Endothelial cell of umbilical vein (primary cell): ENCODE results near the gene RAB3D. TPM values are rescaled to one million over a fixed set of nuclear protein-coding genes. Genes with fewer than 3 reads are reported as not detected.
A peak's percentile ranks its signal among the peaks of the same experiment; 100 is the strongest.

Experiments
- BruUV-seq: library from RNA; stranded (reverse); fragments of 400-500 nt; replicated peaks from 2 replicates; lab custom pipeline; 2021; lab: Mats Ljungman, UMichigan
- CTCF ChIA-PET: fragments of 300-600, 350-600 bp; sonication (Branson Sonifier 250); formaldehyde crosslinking; loops from one replicate; lab custom pipeline; 2021; ENCODE audit warnings: antibody characterized with exemption, inconsistent platforms; lab: Charles Lee
- POLR2A ChIA-PET: fragments of 300-600, 350-600 bp; sonication (Branson Sonifier 250); formaldehyde crosslinking; loops from one replicate; lab custom pipeline; 2021; ENCODE audit warnings: antibody characterized with exemption, inconsistent platforms; lab: Charles Lee
- DNase-seq: peaks from one replicate; pipeline ENCODE4 v3.0.0-alpha.2; 2011; ENCODE audit warnings: low read depth, low spot score
- FAIRE-seq: peaks from 2 replicates; lab custom pipeline; 2011; peaks lifted over from hg19 to GRCh38; lab: Jason Lieb, UNC
- H2AFZ ChIP-seq: 2 replicates; pipeline ENCODE4 v1.6.0; 2012; ENCODE audit warnings: low read depth, low read length, control low read depth, inconsistent platforms
- H3K27ac ChIP-seq: 2 replicates; pipeline ENCODE4 v1.5.1; 2011; ENCODE audit warnings: low read depth, mild to moderate bottlenecking, control low read depth, low read length, moderate library complexity; ENCODE audit not compliant: insufficient read depth
- H3K27me3 ChIP-seq, 2 experiments: 2 replicates each; pipeline versions ENCODE4 v1.6.0 to v1.6.1; 2011; ENCODE audit warnings: low read length in 2 of 2, mixed read lengths in 1 of 2; ENCODE audit not compliant: control insufficient read depth in 2 of 2, insufficient read depth in 2 of 2
- H3K36me3 ChIP-seq, 2 experiments: 2 replicates in 1 of 2; 3 replicates in 1 of 2; pipeline ENCODE4 v1.5.1; 2011; ENCODE audit warnings: low read length in 2 of 2, mild to moderate bottlenecking in 1 of 2, moderate library complexity in 1 of 2; ENCODE audit not compliant: control insufficient read depth in 2 of 2, insufficient read depth in 2 of 2; ENCODE audit errors: extremely low read depth in 1 of 2
- H3K4me1 ChIP-seq: 3 replicates; pipeline ENCODE4 v1.5.1; 2011; ENCODE audit warnings: mild to moderate bottlenecking, low read length; ENCODE audit not compliant: control insufficient read depth, insufficient read depth; ENCODE audit errors: extremely low read depth
- H3K4me2 ChIP-seq: 2 replicates; pipeline ENCODE4 v1.6.1; 2011; ENCODE audit warnings: low read length, control low read depth, mixed read lengths; ENCODE audit not compliant: insufficient read depth
- H3K4me3 ChIP-seq, 3 experiments: fragments of 200-600 bp in 1 of 3; sonication (generic), shearing (Covaris generic) in 1 of 3; replicated peaks in 1 of 3; 2 replicates each; pipeline ENCODE4 v1.5.1; 2011 to 2016; ENCODE audit warnings: control low read depth in 3 of 3, low read length in 3 of 3, mild to moderate bottlenecking in 2 of 3, inconsistent platforms in 1 of 3, low read depth in 1 of 3, moderate library complexity in 1 of 3; ENCODE audit not compliant: insufficient read depth in 1 of 3
- H3K79me2 ChIP-seq: 2 replicates; pipeline ENCODE4 v1.6.0; 2012; ENCODE audit warnings: low read length, inconsistent platforms; ENCODE audit not compliant: control insufficient read depth, insufficient read depth
- H3K9ac ChIP-seq: replicated peaks from 2 replicates; pipeline ENCODE3; 2011; ENCODE audit warnings: low read length, control low read depth; ENCODE audit not compliant: insufficient read depth; ENCODE audit errors: extremely low read depth
- H3K9me1 ChIP-seq: replicated peaks from 3 replicates; pipeline ENCODE4 v1.6.0; 2011; ENCODE audit warnings: mild to moderate bottlenecking, low read length; ENCODE audit not compliant: control insufficient read depth, insufficient read depth; ENCODE audit errors: extremely low read depth
- H3K9me3 ChIP-seq: replicated peaks from 2 replicates; pipeline ENCODE4 v1.5.1; 2012; ENCODE audit warnings: low read length, inconsistent platforms; ENCODE audit not compliant: control insufficient read depth, insufficient read depth
- H4K20me1 ChIP-seq: replicated peaks from 2 replicates; pipeline ENCODE3; 2011; ENCODE audit warnings: mild to moderate bottlenecking, low read length; ENCODE audit not compliant: control insufficient read depth, insufficient read depth; ENCODE audit errors: extremely low read depth
- CTCF ChIP-seq, 2 donors: IDR thresholded peaks; 1 replicate in 1 of 2; 2 replicates in 1 of 2; pipeline ENCODE4 v1.5.1; 2011; ENCODE audit warnings: low read length in 2 of 2, mild to moderate bottlenecking in 2 of 2, moderate library complexity in 2 of 2, control low read depth in 1 of 2, inconsistent platforms in 1 of 2, low read depth in 1 of 2; ENCODE audit not compliant: insufficient read depth in 1 of 2; ENCODE audit errors: extremely low read depth in 1 of 2
- EZH2 ChIP-seq: IDR thresholded peaks from 2 replicates; pipeline ENCODE4 v1.6.1; 2012; ENCODE audit warnings: borderline replicate concordance, low read depth, mild to moderate bottlenecking, moderate library complexity, low read length, inconsistent platforms; ENCODE audit not compliant: severe bottlenecking
- FOS ChIP-seq: IDR thresholded peaks from 2 replicates; pipeline ENCODE4 v1.6.1; 2011; ENCODE audit warnings: mild to moderate bottlenecking, low read length, moderate library complexity, borderline replicate concordance; ENCODE audit not compliant: insufficient read depth
- GATA2 ChIP-seq: IDR thresholded peaks from 2 replicates; pipeline ENCODE4 v1.7.0; 2011; ENCODE audit warnings: low read depth, mild to moderate bottlenecking, moderate library complexity, mixed read lengths, low read length; ENCODE audit not compliant: insufficient read length, insufficient read depth
- JUN ChIP-seq: IDR thresholded peaks from 2 replicates; pipeline ENCODE4 v1.6.1; 2011; ENCODE audit warnings: borderline replicate concordance, low read depth; ENCODE audit not compliant: insufficient read length, insufficient read depth
- MAX ChIP-seq: IDR thresholded peaks from 2 replicates; pipeline ENCODE4 v1.6.1; 2011; ENCODE audit not compliant: insufficient read depth, insufficient read length
- MYC ChIP-seq: IDR thresholded peaks from one replicate; pipeline ENCODE4 v1.6.1; 2011; ENCODE audit warnings: mild to moderate bottlenecking, low read depth, low read length
- POLR2A ChIP-seq: IDR thresholded peaks from 2 replicates; pipeline ENCODE4 v1.6.1; 2012; ENCODE audit warnings: low read depth, mild to moderate bottlenecking, control low read depth, low read length
- POLR2AphosphoS5 ChIP-seq: IDR thresholded peaks from 2 replicates; pipeline ENCODE4 v1.6.1; 2012; ENCODE audit warnings: low read depth, mild to moderate bottlenecking, control low read depth, low read length, moderate library complexity; ENCODE audit not compliant: insufficient read depth
- dilution Hi-C: fragments of 300-500 bp; cut with MboI; formaldehyde crosslinking; loops from one replicate; pipeline ENCODE4 v1.15.0; 2019; ENCODE audit warnings: low sequenced_read_pairs; ENCODE audit not compliant: extremely low pct_ligation_motif_present
- intact Hi-C: fragments of 100-400 bp; cut with micrococcal nuclease; formaldehyde crosslinking; loops from one replicate; pipeline ENCODE4 v1.10.0; 2022
- polyA plus RNA-seq, 4 experiments: library from polyadenylated mRNA; depleted of rRNA in 3 of 4; stranded (reverse) in 3 of 4; unstranded in 1 of 4; fragments of >200 nt; gene quantifications; 2 replicates each; pipeline versions ENCODE4 v1.2.1 to v1.2.3, GENCODE V29; 2011 to 2012; ENCODE audit warnings: missing spikeins in 1 of 4
- total RNA-seq: library from RNA; stranded (reverse); gene quantifications from 2 replicates; pipeline ENCODE4 v1.2.3, GENCODE V29; 2021

RAB3D gene
- total and polyA plus RNA-seq, 2 donors (not counting 3 experiments of a cell fraction or from before 2014, with no cell fraction given): 35.4 to 48.2 TPM

- no TSS peak for BruUV-seq
- no peak for TF ChIP-seq JUN
- CTCF ChIA-PET: interaction anchor here (2.4 to 3.0 kb wide), 2 partner anchors 44 to 187 kb away, joined by 12 to 23 read pairs; partner anchors contain the start of gene RAB3D
- Histone ChIP-seq H3K27me3 (peaks cover 0 to 1% of the 10 kb centered on the region in 2 experiments), H4K20me1 (no peaks in the 10 kb centered on the region), H3K9me1 (no peaks in the 10 kb centered on the region), H3K9ac (no peak overlapping the region), H3K4me2 (no peak overlapping the region), H3K4me1 (no peaks in the 10 kb centered on the region), H3K79me2 (no peaks in the 10 kb centered on the region), H3K9me3 (no peaks in the 10 kb centered on the region), H3K4me3 (no peak overlapping the region), H3K36me3 (no peaks in the 10 kb centered on the region), H3K27ac (no peak overlapping the region), H2AFZ (no peak overlapping the region)
- dilution Hi-C loops (no loop called here), intact Hi-C loops (no loop called here)
- FAIRE-seq: peak; percentile 21
- POLR2A ChIA-PET: interaction anchor here (0.6 kb wide), 1 partner anchor 198 kb away, joined by 6 read pairs; no protein-coding TSS in a partner anchor
- DNase-seq: no peak
These were observed 44.3 kb downstream of the RAB3D start for GRCh38 chr19:11295180-11295579.

- TF ChIP-seq JUN (no peak), MYC (no peak), GATA2 (no peak), MAX (peak; percentile 24), POLR2AphosphoS5 (peak; percentile 72), FOS (peak; percentile 13), EZH2 (no peak), POLR2A (peak; percentile 51), CTCF (IDR thresholded peaks at IDR 0.05; ENCODE audit: extremely low read depth in 1 of 2, insufficient read depth in 1 of 2, low read depth in 1 of 2, low read length in 2 of 2) (peak; percentile 97 to 99)
- Histone ChIP-seq H3K9ac (no peak overlapping the region), H3K79me2 (no peaks in the 10 kb centered on the region), H3K9me1 (no peaks in the 10 kb centered on the region), H4K20me1 (no peaks in the 10 kb centered on the region), H3K4me2 (peak overlapping the region; percentile 20), H3K27ac (no peak overlapping the region), H3K4me1 (no peaks in the 10 kb centered on the region), H3K27me3 (peaks cover 0 to under 1% of the 10 kb centered on the region in 2 experiments), H3K9me3 (no peaks in the 10 kb centered on the region), H2AFZ (peak overlapping the region; percentile 38), H3K4me3 (peak overlapping the region in 1 of 3 experiments; percentile 17), H3K36me3 (no peaks in the 10 kb centered on the region)
- ChIA-PET POLR2A (interaction anchor here (0.6 to 1.0 kb wide), 3 partner anchors 27 to 300 kb away, joined by 3 to 4 read pairs (median 3); no protein-coding TSS in a partner anchor), CTCF (interaction anchor here (0.6 to 2.4 kb wide), 63 partner anchors 10 to 295 kb away, joined by 3 to 55 read pairs (median 5); partner anchors contain the start of genes CCDC159, ECSIT, ELOF1 and EPOR)
- peak; percentile 94 for DNase-seq
- intact Hi-C loops (loop anchor here (1.0 kb wide), 6 partner anchors 46 to 294 kb away; partner anchors contain the start of gene RAB3D), dilution Hi-C loops (no loop called here)
- BruUV-seq: no TSS peak
- FAIRE-seq: peak; percentile 98
These were observed 45.7 kb downstream of the RAB3D start for GRCh38 chr19:11293433-11294389.
